Common myeloid progenitor, CD34-positive (primary cell): ENCODE measurements around the gene RPF1.

Source experiments
- CTCF ChIA-PET: fragments of 350-600 bp; sonication (Branson Sonifier 250); formaldehyde crosslinking; loops from one replicate; lab custom pipeline; 2021; ENCODE audit warnings: antibody characterized with exemption; lab: Charles Lee
- POLR2A ChIA-PET: fragments of 350-600 bp; sonication (Branson Sonifier 250); formaldehyde crosslinking; loops from one replicate; lab custom pipeline; 2021; ENCODE audit warnings: antibody characterized with exemption; lab: Charles Lee
- DNase-seq, 3 donors: peaks; one replicate each; pipeline versions ENCODE4 v3.0.0 to v3.0.0-alpha.2; 2013
- H3K27ac ChIP-seq, 2 experiments: 1 replicate in 1 of 2; 2 replicates in 1 of 2; pipeline ENCODE4 v1.7.0; 2013; ENCODE audit warnings: inconsistent platforms in 2 of 2, low read length in 2 of 2, mild to moderate bottlenecking in 2 of 2, low read depth in 1 of 2, moderate library complexity in 1 of 2; ENCODE audit not compliant: severe bottlenecking in 2 of 2, insufficient read depth in 1 of 2, poor library complexity in 1 of 2
- H3K27me3 ChIP-seq, 5 experiments: replicated peaks in 2 of 5; 1 replicate in 3 of 5; 2 replicates in 2 of 5; pipeline versions ENCODE4 v1.6.1 to v1.7.0; 2013; ENCODE audit warnings: low read length in 4 of 5, mild to moderate bottlenecking in 2 of 5, moderate library complexity in 2 of 5, inconsistent platforms in 1 of 5; ENCODE audit not compliant: insufficient read depth in 5 of 5, control insufficient read depth in 4 of 5
- H3K36me3 ChIP-seq, 4 experiments: 1 replicate in 2 of 4; 2 replicates in 2 of 4; pipeline versions ENCODE4 v1.6.1 to v1.7.0; 2013; ENCODE audit warnings: low read length in 3 of 4, control low read depth in 1 of 4, mild to moderate bottlenecking in 1 of 4; ENCODE audit not compliant: control insufficient read depth in 4 of 4, insufficient read depth in 4 of 4
- H3K4me1 ChIP-seq, 4 experiments: 1 replicate in 3 of 4; 2 replicates in 1 of 4; pipeline versions ENCODE4 v1.6.1 to v1.7.1; 2013; ENCODE audit warnings: low read length in 3 of 4, mild to moderate bottlenecking in 3 of 4, control low read depth in 1 of 4, inconsistent platforms in 1 of 4, moderate library complexity in 1 of 4; ENCODE audit not compliant: control insufficient read depth in 4 of 4, insufficient read depth in 4 of 4; ENCODE audit errors: control extremely low read depth in 1 of 4
- H3K4me3 ChIP-seq, 7 experiments: 1 replicate in 4 of 7; 2 replicates in 3 of 7; pipeline versions ENCODE4 v1.5.1 to v1.7.0; 2013; ENCODE audit warnings: mild to moderate bottlenecking in 7 of 7, low read length in 6 of 7, moderate library complexity in 6 of 7, inconsistent platforms in 2 of 7, low read depth in 2 of 7, control low read depth in 1 of 7; ENCODE audit not compliant: insufficient read depth in 4 of 7, control insufficient read depth in 1 of 7; ENCODE audit errors: extremely low read depth in 1 of 7
- H3K9me3 ChIP-seq, 5 experiments: 1 replicate in 4 of 5; 2 replicates in 1 of 5; pipeline versions ENCODE4 v1.6.1 to v1.7.1; 2013; ENCODE audit warnings: low read length in 4 of 5, mild to moderate bottlenecking in 2 of 5, inconsistent platforms in 1 of 5, low read depth in 1 of 5, moderate library complexity in 1 of 5; ENCODE audit not compliant: control insufficient read depth in 4 of 5, insufficient read depth in 2 of 5; ENCODE audit errors: control extremely low read depth in 1 of 5
- WGBS: methylation state at CpG from one replicate; pipeline ENCODE4 v1.1.5; 2013; ENCODE audit not compliant: insufficient coverage; 5-methylcytosine and 5-hydroxymethylcytosine counted together

RPF1 gene

GRCh38 chr1:84508510-84508909, 29.4 kb downstream of the RPF1 start:
- Histone ChIP-seq H3K27me3 (no peaks in the 10 kb centered on the region), H3K27ac (no peak overlapping the region), H3K36me3 (peaks cover 0 to 2% (median 0%) of the 10 kb centered on the region in 4 experiments), H3K4me1 (peaks cover 8 to 29% (median 20%) of the 10 kb centered on the region in 4 experiments), H3K9me3 (peaks cover 0 to 12% (median 3%) of the 10 kb centered on the region in 5 experiments), H3K4me3 (no peak overlapping the region)
- ChIA-PET CTCF (interaction anchor here (1.3 kb wide), 1 partner anchor 34 kb away, joined by 5 read pairs; no protein-coding TSS in a partner anchor), POLR2A (no interaction called here)
- no CpG with 5 or more reads among the region's 1 CpG for WGBS
- DNase-seq = no peak

- 100% methylated on average over 2 of the region's 4 CpGs for WGBS
- ChIA-PET CTCF (interaction anchor here (1.3 kb wide), 1 partner anchor 33 kb away, joined by 5 read pairs; no protein-coding TSS in a partner anchor), POLR2A (no interaction called here)
- Histone ChIP-seq H3K9me3 (peaks cover 0 to 12% (median 3%) of the 10 kb centered on the region in 5 experiments), H3K4me1 (peaks cover 8 to 23% (median 15%) of the 10 kb centered on the region in 4 experiments), H3K36me3 (no peaks in the 10 kb centered on the region), H3K27me3 (no peaks in the 10 kb centered on the region), H3K27ac (no peak overlapping the region), H3K4me3 (no peak overlapping the region)
- no peak for DNase-seq
Measured at GRCh38 chr1:84509029-84509428, 30.0 kb downstream of the RPF1 start.

- Histone ChIP-seq H3K9me3 (peaks cover 0 to 12% (median 3%) of the 10 kb centered on the region in 5 experiments), H3K4me3 (no peak overlapping the region), H3K36me3 (no peaks in the 10 kb centered on the region), H3K27ac (no peak overlapping the region), H3K4me1 (peaks cover 4 to 13% (median 8%) of the 10 kb centered on the region in 4 experiments), H3K27me3 (no peaks in the 10 kb centered on the region)
- DNase-seq = no peak
- CTCF ChIA-PET = interaction anchor here (0.9 kb wide), 1 partner anchor 366 kb away, joined by 4 read pairs; the partner anchor contains the start of gene PRKACB
- POLR2A ChIA-PET = no interaction called here
- no CpG with 5 or more reads among the region's 2 CpGs for WGBS
Measured at GRCh38 chr1:84510165-84510564, 31.1 kb downstream of the RPF1 start.

GRCh38 chr1:84510668-84511067, 31.6 kb downstream of the RPF1 start:
- no CpG with 5 or more reads among the region's 3 CpGs for WGBS
- H3K27ac ChIP-seq = no peak overlapping the region
- POLR2A ChIA-PET = no interaction called here
- H3K4me3 ChIP-seq = no peak overlapping the region
- H3K9me3 ChIP-seq = peaks cover 0 to 12% (median 3%) of the 10 kb centered on the region in 5 experiments
- no peaks in the 10 kb centered on the region for H3K27me3 ChIP-seq
- DNase-seq = no peak
- H3K36me3 ChIP-seq = no peaks in the 10 kb centered on the region
- CTCF ChIA-PET = interaction anchor here (0.9 kb wide), 1 partner anchor 366 kb away, joined by 4 read pairs; the partner anchor contains the start of gene PRKACB
- H3K4me1 ChIP-seq = peaks cover 4 to 13% (median 8%) of the 10 kb centered on the region in 4 experiments

DNA sequence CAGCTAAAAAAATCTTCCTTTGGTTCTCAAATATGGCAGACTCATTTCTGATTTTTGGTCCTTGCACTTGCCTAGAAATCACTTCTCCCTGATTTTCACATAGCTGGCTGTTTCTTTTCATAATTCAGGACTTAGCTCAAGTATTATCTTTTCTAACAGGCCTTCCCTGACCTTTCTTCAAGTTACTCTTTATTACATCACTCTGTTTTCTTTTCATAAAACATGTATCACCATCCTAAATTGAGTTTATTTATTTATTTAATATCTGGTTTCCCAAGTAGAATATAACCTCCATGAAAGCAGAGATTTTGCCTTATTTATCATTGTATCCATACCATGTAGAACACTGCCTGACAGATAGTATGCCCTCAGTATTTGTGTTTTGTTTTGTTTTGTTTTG, 45.5 kb downstream of the RPF1 start:
- ChIA-PET POLR2A (no interaction called here), CTCF (no interaction called here)
- Histone ChIP-seq H3K36me3 (peaks cover 0 to 2% (median under 1%) of the 10 kb centered on the region in 4 experiments), H3K4me3 (no peak overlapping the region), H3K9me3 (peaks cover 0 to 9% (median 0%) of the 10 kb centered on the region in 5 experiments), H3K27me3 (no peaks in the 10 kb centered on the region), H3K4me1 (no peaks in the 10 kb centered on the region), H3K27ac (no peak overlapping the region)
- DNase-seq = no peak

- no peaks in the 10 kb centered on the region for H3K4me1 ChIP-seq
- no peak overlapping the region for H3K4me3 ChIP-seq
- no peaks in the 10 kb centered on the region for H3K27me3 ChIP-seq
- peaks cover 0 to 2% (median under 1%) of the 10 kb centered on the region in 4 experiments for H3K36me3 ChIP-seq
- DNase-seq = no peak
- CTCF ChIA-PET = no interaction called here
- POLR2A ChIA-PET = no interaction called here
- 100% methylated on average over 1 of the region's 1 CpG for WGBS
- H3K27ac ChIP-seq = no peak overlapping the region
- H3K9me3 ChIP-seq = peaks cover 0 to 9% (median 0%) of the 10 kb centered on the region in 5 experiments
Measured at GRCh38 chr1:84525779-84526178, 46.7 kb downstream of the RPF1 start.

- H3K4me3 ChIP-seq = no peak overlapping the region
- POLR2A ChIA-PET = no interaction called here
- no peak overlapping the region for H3K27ac ChIP-seq
- peak in 2 of 3 donors; percentile 3 to 10 for DNase-seq
- H3K36me3 ChIP-seq = peaks cover 0 to 9% (median 2%) of the 10 kb centered on the region in 4 experiments
- CTCF ChIA-PET = interaction anchor here (1.4 to 1.6 kb wide), 2 partner anchors 97 to 100 kb away, joined by 3 to 5 read pairs; no protein-coding TSS in a partner anchor
- H3K9me3 ChIP-seq = no peaks in the 10 kb centered on the region
- H3K27me3 ChIP-seq = no peaks in the 10 kb centered on the region
- H3K4me1 ChIP-seq = no peaks in the 10 kb centered on the region
Measured at GRCh38 chr1:84538599-84538998, 59.5 kb downstream of the RPF1 start.
